Stomach (tissue), 19 donors: ENCODE measurements around the gene SUMO3. TPM values are rescaled to one million over a fixed set of nuclear protein-coding genes. Genes with fewer than 3 reads are reported as not detected.

ENCODE experiments used
- DNase-seq, 2 donors: peaks; one replicate each; pipeline versions ENCODE4 v3.0.0 to v3.0.0-alpha.2; 2013 to 2019
- H3K27ac ChIP-seq, 5 donors: fragments of 200-600 bp in 4 of 5; sonication (generic) in 4 of 5; one replicate each; pipeline ENCODE4 v1.5.1; 2013 to 2019; ENCODE audit warnings: mild to moderate bottlenecking in 1 of 5, moderate library complexity in 1 of 5
- H3K27me3 ChIP-seq, 3 donors: fragments of 200-600 bp; sonication (generic); one replicate each; pipeline ENCODE4 v1.5.1; 2017 to 2019; ENCODE audit warnings: mixed run types in 1 of 3
- H3K36me3 ChIP-seq, 4 donors: fragments of 200-600 bp; sonication (generic); 1 replicate in 3 of 4; 2 replicates in 1 of 4; pipeline ENCODE4 v1.5.1; 2016 to 2019
- H3K4me1 ChIP-seq, 4 donors: fragments of 200-600 bp; sonication (generic); one replicate each; pipeline ENCODE4 v1.5.1; 2016 to 2019
- H3K4me3 ChIP-seq, 4 donors: fragments of 200-600 bp; sonication (generic) in 3 of 4; one replicate each; pipeline ENCODE4 v1.5.1; 2016 to 2019; ENCODE audit warnings: mild to moderate bottlenecking in 1 of 4
- H3K9me3 ChIP-seq, 4 donors: fragments of 200-600 bp; sonication (generic); one replicate each; pipeline ENCODE4 v1.5.1; 2016 to 2019
- CTCF ChIP-seq, 7 experiments: fragments of 450-650 bp in 4 of 7; fragments of 200-600 bp in 3 of 7; sonication (generic) in 3 of 7; IDR thresholded peaks; one replicate each; pipeline ENCODE4 v1.5.1; 2016 to 2019; ENCODE audit warnings: antibody characterized with exemption in 7 of 7, control low read depth in 2 of 7, mild to moderate bottlenecking in 1 of 7
- EP300 ChIP-seq: sonication (generic); formaldehyde crosslinking; IDR thresholded peaks from one replicate; pipeline ENCODE4 v1.6.1; 2017; ENCODE audit warnings: antibody characterized with exemption
- POLR2A ChIP-seq, 4 donors: fragments of 450-650 bp; IDR thresholded peaks; one replicate each; pipeline ENCODE4 v1.6.1; 2016; ENCODE audit warnings: antibody characterized with exemption in 4 of 4, control low read depth in 2 of 4, mild to moderate bottlenecking in 1 of 4, moderate library complexity in 1 of 4
- POLR2AphosphoS5 ChIP-seq, 3 donors: sonication (generic); formaldehyde crosslinking; IDR thresholded peaks; one replicate each; pipeline ENCODE4 v1.6.1; 2016; ENCODE audit warnings: antibody characterized with exemption in 3 of 3
- WGBS, 5 donors: extraction: QIAGEN DNeasy Blood & Tissue Kit in 3 of 5; methylation state at CpG; one replicate each; pipeline versions ENCODE4 v1.1.5 to v1.1.7; 2013 to 2018; 5-methylcytosine and 5-hydroxymethylcytosine counted together
- intact Hi-C: fragments of 100-400 bp; cut with DNase I; formaldehyde crosslinking; loops from one replicate; pipeline ENCODE4 v1.15.1; 2023; ENCODE audit warnings: low total_unique reads
- long read RNA-seq, 10 donors: transcript quantifications; one replicate each; lab custom pipeline, GENCODE V29; 2026
- polyA plus RNA-seq, 3 donors: library from polyadenylated mRNA; stranded (reverse); fragments of 200-250 nt; gene quantifications; one replicate each; pipeline ENCODE4 v1.2.3, GENCODE V29; 2013
- total RNA-seq, 5 donors: library from RNA; depleted of rRNA; stranded (reverse); fragments of >200 nt; gene quantifications; one replicate each; pipeline versions ENCODE4 v1.1.0 to v1.2.3, GENCODE V29; 2014 to 2016
- donor health status: healthy with polysubstance abuse.
- donor health status: Bipolar disorder and iron deficiency.
- donor health status: healthy.

Gene SUMO3
- total RNA-seq = 10 to 100 TPM; 29.5 to 80.1 (median 42.0) TPM
- 10 to 100 TPM; 36.4 to 95.9 (median 78.1) TPM for polyA plus RNA-seq
- long read RNA-seq, donor 1, transcript SUMO3-201 (4 exons, 1,807 nt) = major isoform, 19 of 56 reads
- long read RNA-seq, donor 1, partial matches to known transcripts = 37 of 56 reads
- long read RNA-seq, donor 1, other reads (novel, unspliced or antisense) = 0 of 56 reads
- long read RNA-seq, donor 2, transcript SUMO3-201 (4 exons, 1,807 nt) = major isoform, 21 of 22 reads
- long read RNA-seq, donor 2, partial matches to known transcripts = 0 of 22 reads
- long read RNA-seq, donor 2, other reads (novel, unspliced or antisense) = 0 of 22 reads
- long read RNA-seq, donor 3, transcript SUMO3-201 (4 exons, 1,807 nt) = major isoform, 27 of 27 reads
- long read RNA-seq, donor 3, partial matches to known transcripts = 0 of 27 reads
- long read RNA-seq, donor 3, other reads (novel, unspliced or antisense) = 0 of 27 reads
- long read RNA-seq, donor 4, partial matches to known transcripts = 0 of 4 reads
- long read RNA-seq, donor 4, other reads (novel, unspliced or antisense) = 0 of 4 reads
- long read RNA-seq, donor 5, transcript SUMO3-201 (4 exons, 1,807 nt) = major isoform, 41 of 41 reads
- long read RNA-seq, donor 5, partial matches to known transcripts = 0 of 41 reads
- long read RNA-seq, donor 5, other reads (novel, unspliced or antisense) = 0 of 41 reads
- long read RNA-seq, donor 6, transcript SUMO3-201 (4 exons, 1,807 nt) = major isoform, 84 of 84 reads
- long read RNA-seq, donor 6, partial matches to known transcripts = 0 of 84 reads
- long read RNA-seq, donor 6, other reads (novel, unspliced or antisense) = 0 of 84 reads
- long read RNA-seq, donor 7, transcript SUMO3-201 (4 exons, 1,807 nt) = major isoform, 40 of 40 reads
- long read RNA-seq, donor 7, partial matches to known transcripts = 0 of 40 reads
- long read RNA-seq, donor 7, other reads (novel, unspliced or antisense) = 0 of 40 reads
- long read RNA-seq, donor 8, transcript SUMO3-201 (4 exons, 1,807 nt) = major isoform, 35 of 36 reads
- long read RNA-seq, donor 8, partial matches to known transcripts = 0 of 36 reads
- long read RNA-seq, donor 8, other reads (novel, unspliced or antisense) = 0 of 36 reads
- long read RNA-seq, donor 9, transcript SUMO3-201 (4 exons, 1,807 nt) = major isoform, 24 of 25 reads
- long read RNA-seq, donor 9, partial matches to known transcripts = 0 of 25 reads
- long read RNA-seq, donor 9, other reads (novel, unspliced or antisense) = 0 of 25 reads
- long read RNA-seq, donor 10, transcript SUMO3-201 (4 exons, 1,807 nt) = major isoform, 18 of 33 reads
- long read RNA-seq, donor 10, partial matches to known transcripts = 15 of 33 reads
- long read RNA-seq, donor 10, other reads (novel, unspliced or antisense) = 0 of 33 reads

GRCh38 chr21:44817914-44818639 is at the start of gene SUMO3:
Gene SUMO3, minus strand, starts transcription at chr21:44818062. Its CDS starts 94 bp downstream, at chr21:44817968.
- Histone ChIP-seq H3K36me3 (peaks cover 9 to 10% (median 9%) of the 10 kb centered on the region in 4 donors), H3K4me1 (peaks cover 12 to 38% (median 27%) of the 10 kb centered on the region in 4 donors), H3K27me3 (no peaks in the 10 kb centered on the region), H3K9me3 (peaks cover 6 to 33% (median 21%) of the 10 kb centered on the region in 4 donors), H3K4me3 (peak within 1 kb of the TSS; percentile 57 to 73 (median 68)), H3K27ac (peak within 1 kb of the TSS; percentile 86 to 95 (median 89))
- intact Hi-C loops = loop anchor here (10.0 kb wide), 1 partner anchor 47 kb away; no protein-coding TSS in a partner anchor
- TF ChIP-seq POLR2A (IDR thresholded peaks at IDR 0.05) (no peak), POLR2AphosphoS5 (IDR thresholded peaks at IDR 0.05) (peak; percentile 47 to 84 (median 82))
- WGBS, 5 donors = 0 to 1% (median 0%) methylated on average over 19 to 104 of the region's 108 CpGs
- DNase-seq = peak; percentile 86 to 93

GRCh38 chr21:44867464-44867863 is 49.6 kb upstream of the SUMO3 start:
- intact Hi-C loops = loop anchor here (10.0 kb wide), 1 partner anchor 53 kb away; the partner anchor contains the start of gene SUMO3
- 86 to 90% (median 88%) methylated on average over 15 of the region's 15 CpGs for WGBS, 5 donors
- no peak overlapping the region for H3K4me3 ChIP-seq
- DNase-seq = no peak
- peaks cover 19 to 31% (median 28%) of the 10 kb centered on the region in 4 donors for H3K36me3 ChIP-seq
- H3K9me3 ChIP-seq = no peaks in the 10 kb centered on the region
- no peak for TF ChIP-seq POLR2AphosphoS5 (IDR thresholded peaks at IDR 0.05)
- TF ChIP-seq EP300 = no peak
- TF ChIP-seq POLR2A (IDR thresholded peaks at IDR 0.05) = no peak
- no peak for TF ChIP-seq CTCF (IDR thresholded peaks at IDR 0.05)
- peaks cover 80 to 94% (median 82%) of the 10 kb centered on the region in 4 donors for H3K4me1 ChIP-seq
- H3K27ac ChIP-seq = peak overlapping the region in 4 of 5 donors; percentile 21 to 99 (median 96)
- no peaks in the 10 kb centered on the region for H3K27me3 ChIP-seq

- TF ChIP-seq POLR2AphosphoS5 (IDR thresholded peaks at IDR 0.05) (peak in 1 of 3 donors; percentile 34), EP300 (no peak), POLR2A (IDR thresholded peaks at IDR 0.05) (no peak), CTCF (IDR thresholded peaks at IDR 0.05) (no peak)
- DNase-seq = no peak
- H3K4me3 ChIP-seq = no peak overlapping the region
- WGBS, 5 donors = 43 to 74% (median 65%) methylated on average over 7 of the region's 7 CpGs
- peak overlapping the region in 4 of 5 donors; percentile 20 to 99 (median 58) for H3K27ac ChIP-seq
- H3K4me1 ChIP-seq = peaks cover 73 to 91% (median 76%) of the 10 kb centered on the region in 4 donors
- H3K27me3 ChIP-seq = no peaks in the 10 kb centered on the region
- intact Hi-C loops = loop anchor here (10.0 kb wide), 1 partner anchor 52 kb away; the partner anchor contains the start of gene SUMO3
- H3K9me3 ChIP-seq = no peaks in the 10 kb centered on the region
- H3K36me3 ChIP-seq = peaks cover 21 to 38% (median 35%) of the 10 kb centered on the region in 4 donors
Measured at GRCh38 chr21:44866780-44867179, 48.9 kb upstream of the SUMO3 start.
